IMR-90 (cell line): ENCODE results near the gene KRR1.

Source experiments
- POLR2A ChIP-seq: IDR thresholded peaks from 2 replicates; pipeline ENCODE4 v1.6.1; 2012; ENCODE audit warnings: mild to moderate bottlenecking, low read depth, low read length
- TF ChIP-seq, protein P1 (sequence below): conservative IDR thresholded peaks from 2 replicates; pipeline ENCODE4 v1.5.1; 2012; ENCODE audit warnings: mild to moderate bottlenecking, low read depth, low read length, improper control_type of control experiment

DNA sequence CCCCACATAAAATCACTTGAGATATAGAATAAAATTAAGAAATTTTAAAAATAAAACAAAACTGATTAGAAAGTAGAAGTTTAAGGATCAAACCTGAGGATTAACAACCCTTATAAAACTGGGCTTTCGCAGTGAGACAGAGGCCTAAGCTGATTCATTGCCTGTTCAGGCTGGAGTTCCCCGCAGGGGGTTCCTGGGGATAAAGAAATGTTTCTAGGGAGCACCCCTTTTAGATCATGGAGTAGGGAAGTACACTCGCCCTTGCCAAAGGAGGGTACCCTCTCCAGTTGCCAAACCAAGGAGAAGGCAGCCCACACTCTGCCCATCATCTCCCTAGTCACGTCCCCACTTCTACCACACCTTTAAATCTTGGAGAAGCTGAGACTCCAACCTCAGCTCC lies 24.1 kb downstream of the KRR1 start:
- TF ChIP-seq POLR2A: no peak
- TF ChIP-seq, protein P1, sequence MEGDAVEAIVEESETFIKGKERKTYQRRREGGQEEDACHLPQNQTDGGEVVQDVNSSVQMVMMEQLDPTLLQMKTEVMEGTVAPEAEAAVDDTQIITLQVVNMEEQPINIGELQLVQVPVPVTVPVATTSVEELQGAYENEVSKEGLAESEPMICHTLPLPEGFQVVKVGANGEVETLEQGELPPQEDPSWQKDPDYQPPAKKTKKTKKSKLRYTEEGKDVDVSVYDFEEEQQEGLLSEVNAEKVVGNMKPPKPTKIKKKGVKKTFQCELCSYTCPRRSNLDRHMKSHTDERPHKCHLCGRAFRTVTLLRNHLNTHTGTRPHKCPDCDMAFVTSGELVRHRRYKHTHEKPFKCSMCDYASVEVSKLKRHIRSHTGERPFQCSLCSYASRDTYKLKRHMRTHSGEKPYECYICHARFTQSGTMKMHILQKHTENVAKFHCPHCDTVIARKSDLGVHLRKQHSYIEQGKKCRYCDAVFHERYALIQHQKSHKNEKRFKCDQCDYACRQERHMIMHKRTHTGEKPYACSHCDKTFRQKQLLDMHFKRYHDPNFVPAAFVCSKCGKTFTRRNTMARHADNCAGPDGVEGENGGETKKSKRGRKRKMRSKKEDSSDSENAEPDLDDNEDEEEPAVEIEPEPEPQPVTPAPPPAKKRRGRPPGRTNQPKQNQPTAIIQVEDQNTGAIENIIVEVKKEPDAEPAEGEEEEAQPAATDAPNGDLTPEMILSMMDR: no peak
